Right lobe of liver (tissue), 6 donors: ENCODE data around the gene RPS6KA5. TPM values are rescaled to one million over a fixed set of nuclear protein-coding genes. Genes with fewer than 3 reads are reported as not detected.

Source experiments
- ATAC-seq, 4 donors: fragments of 200-7000 bp; cut with Tn5 transposase; one replicate each; pipeline ENCODE4 v1.9.1; 2020; ENCODE audit warnings: mild to moderate bottlenecking in 4 of 4, moderate library complexity in 4 of 4
- DNase-seq, 3 donors: peaks; one replicate each; pipeline ENCODE4 v3.0.0-alpha.2; 2020
- H3K27ac ChIP-seq, 3 donors: fragments of 200-600 bp; one replicate each; pipeline ENCODE4 v1.8.0; 2022
- H3K27me3 ChIP-seq, 2 donors: fragments of 200-600 bp; one replicate each; pipeline ENCODE4 v1.8.0; 2022
- H3K36me3 ChIP-seq, 4 donors: fragments of 200-600 bp; sonication (generic) in 1 of 4; one replicate each; pipeline versions ENCODE4 v1.5.1 to v1.8.0; 2017 to 2022; ENCODE audit warnings: control low read depth in 1 of 4
- H3K4me1 ChIP-seq, 4 donors: fragments of 200-600 bp; sonication (generic) in 1 of 4; one replicate each; pipeline versions ENCODE4 v1.5.1 to v1.8.0; 2017 to 2022; ENCODE audit warnings: control low read depth in 1 of 4
- H3K4me3 ChIP-seq, 3 donors: fragments of 200-600 bp; one replicate each; pipeline ENCODE4 v1.8.0; 2022
- H3K9me3 ChIP-seq, 4 donors: fragments of 200-600 bp; sonication (generic) in 1 of 4; one replicate each; pipeline versions ENCODE4 v1.5.1 to v1.8.0; 2017 to 2022; ENCODE audit warnings: control low read depth in 1 of 4
- POLR2A ChIP-seq: fragments of 450-650 bp; IDR thresholded peaks from one replicate; pipeline ENCODE4 v1.6.1; 2017; ENCODE audit warnings: antibody characterized with exemption, mild to moderate bottlenecking
- WGBS: methylation state at CpG from one replicate; pipeline ENCODE4 v1.1.6; 2018; ENCODE audit warnings: low coverage, low lambda C conversion rate; ENCODE audit not compliant: insufficient coverage; ENCODE audit errors: missing lambda C conversion rate; 5-methylcytosine and 5-hydroxymethylcytosine counted together
- intact Hi-C, 2 donors: fragments of 100-400 bp; cut with DNase I; formaldehyde crosslinking; loops; one replicate each; pipeline versions ENCODE4 v1.11.2 to v1.14.1; 2022
- long read RNA-seq: library from polyadenylated mRNA; unstranded; transcript quantifications from one replicate; pipeline ENCODE4 v2.0.0, GENCODE V29; 2019
- total RNA-seq, 6 experiments: library from RNA; depleted of rRNA in 2 of 6; stranded (reverse); fragments of >200 nt in 2 of 6; fragmentation: NEBNext Ultra II Directional in 3 of 6; extraction: Animal tissue kit (Norgen Biotek cat#: 25700) in 3 of 6; gene quantifications; one replicate each; pipeline versions ENCODE4 v1.1.0 to v1.2.4, GENCODE V29; 2016 to 2023
- TF ChIP-seq, protein P1 (sequence below), 4 donors: fragments of 200-600 bp in 3 of 4; fragments of 450-650 bp in 1 of 4; IDR thresholded peaks; one replicate each; pipeline versions ENCODE4 v1.5.1 to v1.8.0; 2016 to 2022; ENCODE audit warnings: antibody characterized with exemption in 4 of 4, mild to moderate bottlenecking in 2 of 4
- donor health status: DM: no; HTN: yes; CAD: no.
- donor health status: DM: no; HTN: no; CAD: no.
- donor health status: DM: no; HTN: no; CAD: no.
- donor health status: DM: no; HTN: yes; CAD: no.
- donor health status: DM: no; HTN: yes; CAD: no.

The RPS6KA5 gene
- total RNA-seq = 1 to 10 TPM in 5 of 6 experiments, under 1 TPM in 1; 0.31 to 3.5 (median 1.7) TPM
- long read RNA-seq, partial matches to known transcripts = 1 of 1 reads
- long read RNA-seq, other reads (novel, unspliced or antisense) = 0 of 1 reads

DNA sequence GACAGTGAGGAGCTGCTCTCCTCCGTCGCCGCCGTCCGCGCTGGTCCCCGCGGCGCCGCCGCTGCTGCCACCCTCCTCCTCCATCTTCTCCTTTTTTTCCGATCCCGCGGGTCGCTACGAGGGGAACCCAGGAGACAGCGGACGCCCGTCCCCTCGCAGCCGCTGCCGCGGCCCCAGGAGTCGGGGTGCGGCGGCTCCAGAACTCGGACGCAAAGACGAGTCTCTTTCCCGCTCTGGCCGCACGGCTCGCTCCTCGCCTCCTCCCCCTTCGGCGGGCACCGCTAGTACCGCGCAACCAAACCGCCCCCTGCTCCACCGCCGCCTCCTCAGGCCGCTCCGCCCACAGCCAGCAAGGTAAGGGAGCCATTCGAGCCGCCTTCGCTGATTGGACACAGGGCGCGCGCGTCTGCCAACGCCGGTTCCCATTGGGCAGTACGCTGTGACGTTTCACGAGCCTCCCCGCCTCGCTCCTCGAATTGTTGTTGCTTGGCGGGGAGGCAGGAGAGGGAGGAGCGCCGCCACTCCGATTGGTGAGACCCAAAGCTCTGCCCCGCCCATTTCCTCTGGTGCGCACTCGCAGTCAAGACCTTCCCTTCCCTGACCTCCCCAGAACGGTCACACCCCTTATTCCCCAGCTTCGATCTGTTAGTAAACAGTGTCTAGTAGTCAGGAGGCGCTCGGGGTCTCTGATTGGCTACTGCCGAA is at the start of gene RPS6KA5:
Gene RPS6KA5 (minus strand): TSS at position 291 of the 705 bp plus-strand sequence. CDS start 207 bp downstream, at position 84.
- DNase-seq (peak; percentile 100), ATAC-seq (peak; percentile 91 to 95 (median 92))
- Histone ChIP-seq H3K36me3 (no peaks in the 10 kb centered on the region), H3K4me3 (peak within 1 kb of the TSS; percentile 74 to 96 (median 76)), H3K9me3 (no peaks in the 10 kb centered on the region), H3K27ac (peak within 1 kb of the TSS; percentile 81 to 95 (median 87)), H3K4me1 (peaks cover 0 to 13% (median 4%) of the 10 kb centered on the region in 4 donors), H3K27me3 (no peaks in the 10 kb centered on the region)
- intact Hi-C loops = no loop called here
- under 1% methylated on average over 33 of the region's 71 CpGs for WGBS
- peak; percentile 81 for TF ChIP-seq POLR2A
- TF ChIP-seq, protein P1, sequence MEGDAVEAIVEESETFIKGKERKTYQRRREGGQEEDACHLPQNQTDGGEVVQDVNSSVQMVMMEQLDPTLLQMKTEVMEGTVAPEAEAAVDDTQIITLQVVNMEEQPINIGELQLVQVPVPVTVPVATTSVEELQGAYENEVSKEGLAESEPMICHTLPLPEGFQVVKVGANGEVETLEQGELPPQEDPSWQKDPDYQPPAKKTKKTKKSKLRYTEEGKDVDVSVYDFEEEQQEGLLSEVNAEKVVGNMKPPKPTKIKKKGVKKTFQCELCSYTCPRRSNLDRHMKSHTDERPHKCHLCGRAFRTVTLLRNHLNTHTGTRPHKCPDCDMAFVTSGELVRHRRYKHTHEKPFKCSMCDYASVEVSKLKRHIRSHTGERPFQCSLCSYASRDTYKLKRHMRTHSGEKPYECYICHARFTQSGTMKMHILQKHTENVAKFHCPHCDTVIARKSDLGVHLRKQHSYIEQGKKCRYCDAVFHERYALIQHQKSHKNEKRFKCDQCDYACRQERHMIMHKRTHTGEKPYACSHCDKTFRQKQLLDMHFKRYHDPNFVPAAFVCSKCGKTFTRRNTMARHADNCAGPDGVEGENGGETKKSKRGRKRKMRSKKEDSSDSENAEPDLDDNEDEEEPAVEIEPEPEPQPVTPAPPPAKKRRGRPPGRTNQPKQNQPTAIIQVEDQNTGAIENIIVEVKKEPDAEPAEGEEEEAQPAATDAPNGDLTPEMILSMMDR (IDR thresholded peaks at IDR 0.05) = peak in 2 of 4 donors; percentile 19 to 48

- TF ChIP-seq, protein P1 (IDR thresholded peaks at IDR 0.05) = no peak
- TF ChIP-seq POLR2A = no peak
- 48% methylated on average over 3 of the region's 7 CpGs for WGBS
These were observed 48.6 kb upstream of the RPS6KA5 start for GRCh38 chr14:91108941-91109611.

DNA sequence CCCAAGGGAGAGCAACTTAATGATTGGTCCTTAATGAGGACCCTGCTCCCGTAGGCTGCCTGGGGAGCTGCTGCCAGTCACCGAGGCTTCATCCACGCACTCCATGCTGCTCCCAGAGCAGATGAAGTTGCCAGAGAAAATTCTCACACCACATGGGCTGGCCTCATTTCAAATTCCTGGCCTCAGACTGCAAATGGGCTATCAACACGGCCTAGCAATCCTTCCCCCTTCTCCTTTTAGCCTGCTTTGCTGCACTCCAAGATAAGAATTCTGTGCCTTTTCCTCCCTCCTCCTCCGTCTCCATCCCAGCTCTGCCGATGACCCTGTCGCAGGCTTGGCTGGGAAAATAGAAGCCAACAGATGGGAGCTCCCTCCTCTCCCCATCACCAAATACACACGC is 42.7 kb upstream of the RPS6KA5 start:
- H3K4me3 ChIP-seq = no peak overlapping the region
- intact Hi-C loops = no loop called here
- H3K36me3 ChIP-seq = no peaks in the 10 kb centered on the region
- no peaks in the 10 kb centered on the region for H3K4me1 ChIP-seq
- ATAC-seq (no peak), DNase-seq (peak in 1 of 3 donors; percentile 5)
- H3K27ac ChIP-seq = no peak overlapping the region
- H3K9me3 ChIP-seq = no peaks in the 10 kb centered on the region
- WGBS = 90% methylated on average over 5 of the region's 8 CpGs
- H3K27me3 ChIP-seq = no peaks in the 10 kb centered on the region
- TF ChIP-seq, protein P1 (IDR thresholded peaks at IDR 0.05) = no peak
- TF ChIP-seq POLR2A = no peak

More at GRCh38 chr14:91108941-91109611, 48.6 kb upstream of the RPS6KA5 start:
- ATAC-seq (no peak), DNase-seq (no peak)
- H3K4me1 ChIP-seq = peaks cover 0 to 6% (median 0%) of the 10 kb centered on the region in 4 donors
- no peaks in the 10 kb centered on the region for H3K36me3 ChIP-seq
- no peaks in the 10 kb centered on the region for H3K27me3 ChIP-seq
- H3K4me3 ChIP-seq = no peak overlapping the region
- peak overlapping the region in 1 of 3 donors; percentile 13 for H3K27ac ChIP-seq
- no peaks in the 10 kb centered on the region for H3K9me3 ChIP-seq
- intact Hi-C loops = no loop called here

DNA sequence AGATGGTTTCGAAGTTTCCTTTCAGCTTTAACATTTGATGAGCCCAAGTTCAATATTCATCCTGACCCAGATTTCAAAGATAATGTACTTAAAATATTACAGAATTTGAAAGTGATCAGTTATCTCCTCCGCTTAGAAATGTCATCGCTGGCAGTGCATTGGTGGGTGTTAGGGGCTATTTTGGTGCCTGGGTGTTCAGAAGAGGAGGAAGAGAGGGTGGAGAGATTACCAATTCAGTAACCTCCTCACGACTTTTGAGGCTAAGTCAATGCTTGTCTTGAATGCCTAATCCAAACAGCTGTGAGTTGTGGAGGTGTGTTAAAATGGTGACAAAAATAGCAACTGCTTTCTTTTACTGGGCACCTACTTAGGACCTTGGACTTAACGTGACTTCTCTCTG is 39.7 kb upstream of the RPS6KA5 start:
- TF ChIP-seq, protein P1 (IDR thresholded peaks at IDR 0.05) = no peak
- no peak for TF ChIP-seq POLR2A
- no peaks in the 10 kb centered on the region for H3K4me1 ChIP-seq
- intact Hi-C loops = no loop called here
- no peak overlapping the region for H3K27ac ChIP-seq
- no peak for ATAC-seq
- H3K4me3 ChIP-seq = no peak overlapping the region
- no peaks in the 10 kb centered on the region for H3K27me3 ChIP-seq
- H3K36me3 ChIP-seq = no peaks in the 10 kb centered on the region
- 75% methylated on average over 5 of the region's 5 CpGs for WGBS
- DNase-seq = no peak
- H3K9me3 ChIP-seq = no peaks in the 10 kb centered on the region
